MM.1S (cell line): Measurements from ENCODE around the gene CSRP3.

Source experiments
- CTCF ChIP-seq: fragments of 300-600 bp; sonication (generic); IDR thresholded peaks from 2 replicates; pipeline ENCODE4 v1.5.1; 2016; ENCODE audit warnings: antibody characterized with exemption, low read length, mixed read lengths
- EZH2phosphoT487 ChIP-seq: fragments of 300-600 bp; sonication (generic); IDR thresholded peaks from 2 replicates; pipeline ENCODE4 v1.6.1; 2018; ENCODE audit warnings: antibody characterized with exemption, low read length

GRCh38 chr11:19134004-19134403, 67.8 kb downstream of the CSRP3 start:
- no peak for TF ChIP-seq CTCF
- no peak for TF ChIP-seq EZH2phosphoT487
